Hepatocyte (in vitro differentiated cells): ENCODE data around the gene FBXO48. TPM values are rescaled to one million over a fixed set of nuclear protein-coding genes. Genes with fewer than 3 reads are reported as not detected.
"Not testable (repeated sequence)": the region's sequence is repeated elsewhere in the genome, so short reads cannot be mapped to it uniquely, and the experiment has no call there.

Source experiments
- DNase-seq: peaks from one replicate; pipeline ENCODE4 v3.0.0-alpha.2; 2016; ENCODE audit warnings: low spot score
- H2AFZ ChIP-seq: fragments of 200-600 bp; sonication (generic); 2 replicates; pipeline ENCODE4 v1.6.0; 2016; ENCODE audit warnings: antibody characterized with exemption, mild to moderate bottlenecking
- H3K27ac ChIP-seq: fragments of 200-600 bp; sonication (generic); 2 replicates; pipeline ENCODE4 v1.5.1; 2016; ENCODE audit warnings: mild to moderate bottlenecking
- H3K27me3 ChIP-seq: fragments of 200-600 bp; sonication (generic); 2 replicates; pipeline ENCODE4 v1.6.1; 2016
- H3K36me3 ChIP-seq: fragments of 200-600 bp; sonication (generic); replicated peaks from 2 replicates; pipeline ENCODE4 v1.5.1; 2016; ENCODE audit warnings: low read depth; ENCODE audit not compliant: insufficient read depth
- H3K4me1 ChIP-seq: fragments of 200-600 bp; sonication (generic); 2 replicates; pipeline ENCODE4 v1.5.1; 2016; ENCODE audit warnings: mild to moderate bottlenecking, moderate library complexity; ENCODE audit not compliant: insufficient read depth
- H3K4me2 ChIP-seq: fragments of 200-600 bp; sonication (generic); 2 replicates; pipeline ENCODE4 v1.6.0; 2016
- H3K4me3 ChIP-seq: fragments of 200-600 bp; sonication (generic); 2 replicates; pipeline ENCODE4 v1.5.1; 2016; ENCODE audit warnings: mild to moderate bottlenecking
- H3K79me2 ChIP-seq: fragments of 200-600 bp; sonication (generic); 2 replicates; pipeline ENCODE4 v1.6.0; 2017; ENCODE audit warnings: mild to moderate bottlenecking
- H3K9me2 ChIP-seq: fragments of 200-600 bp; sonication (generic); replicated peaks from 2 replicates; pipeline ENCODE4 v1.6.0; 2017; ENCODE audit warnings: mild to moderate bottlenecking; ENCODE audit not compliant: insufficient read depth
- H3K9me3 ChIP-seq: fragments of 200-600 bp; sonication (generic); 2 replicates; pipeline ENCODE4 v1.5.1; 2016; ENCODE audit warnings: low read depth, mild to moderate bottlenecking
- H4K20me1 ChIP-seq: fragments of 200-600 bp; sonication (generic); 2 replicates; pipeline ENCODE4 v1.6.0; 2016; ENCODE audit warnings: mild to moderate bottlenecking; ENCODE audit not compliant: insufficient read depth, poor library complexity, severe bottlenecking
- EZH2 ChIP-seq: fragments of 200-600 bp; sonication (generic); IDR thresholded peaks from 2 replicates; pipeline ENCODE4 v1.6.1; 2016; ENCODE audit warnings: antibody characterized with exemption, mild to moderate bottlenecking, borderline replicate concordance
- EZH2phosphoT487 ChIP-seq: fragments of 200-600 bp; sonication (generic); IDR thresholded peaks from one replicate; pipeline ENCODE4 v1.6.1; 2018; ENCODE audit warnings: antibody characterized with exemption, mild to moderate bottlenecking, low read depth, moderate library complexity; ENCODE audit not compliant: unreplicated experiment, severe bottlenecking
- WGBS: methylation state at CpG from one replicate; pipeline ENCODE4 v1.1.6; 2016; ENCODE audit warnings: low lambda C conversion rate; ENCODE audit errors: missing lambda C conversion rate; 5-methylcytosine and 5-hydroxymethylcytosine counted together
- polyA plus RNA-seq: library from polyadenylated mRNA; unstranded; fragments of >200 nt; fragmentation: Nextera tagmentation; extraction: Ambion mirVana; gene quantifications from 2 replicates; pipeline ENCODE4 v1.2.1, GENCODE V29; 2016
- total RNA-seq: library from RNA; depleted of rRNA; stranded (reverse); fragments of >200 nt; gene quantifications from 2 replicates; pipeline ENCODE4 v1.2.3, GENCODE V29; 2014
- TF ChIP-seq, protein P1 (sequence below): fragments of 200-600 bp; sonication (generic); IDR thresholded peaks from 2 replicates; pipeline ENCODE4 v1.5.1; 2016; ENCODE audit warnings: antibody characterized with exemption, mild to moderate bottlenecking; ENCODE audit not compliant: poor library complexity

Gene FBXO48
- total and polyA plus RNA-seq, 2 experiments from 2014 or later: 0.36 to 0.83 TPM

DNA sequence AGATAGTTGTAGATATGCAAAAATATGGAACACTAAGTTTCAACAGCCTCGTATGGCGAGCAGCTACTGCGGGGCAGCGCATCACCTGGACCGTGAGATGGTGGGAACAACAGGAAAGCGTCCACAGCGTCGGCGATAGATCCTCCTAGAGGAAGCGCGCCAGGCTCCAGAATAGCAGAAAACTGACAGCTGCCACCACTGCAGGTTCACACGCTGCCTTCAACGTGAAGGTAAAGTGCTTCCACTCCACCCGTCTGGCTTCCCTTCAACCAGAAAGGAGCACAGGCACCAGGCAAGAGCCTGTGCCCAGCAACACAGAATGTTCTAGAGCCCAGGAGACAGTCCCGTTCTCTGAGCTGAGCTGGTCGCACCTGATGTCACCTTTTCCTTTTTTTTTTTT, 20.0 kb downstream of the FBXO48 start:
- Histone ChIP-seq H3K4me1 (no peaks in the 10 kb centered on the region), H3K9me2 (no peaks in the 10 kb centered on the region), H3K9me3 (no peaks in the 10 kb centered on the region), H2AFZ (no peak overlapping the region), H3K36me3 (no peaks in the 10 kb centered on the region), H3K4me3 (no peak overlapping the region), H3K27me3 (no peaks in the 10 kb centered on the region), H3K27ac (no peak overlapping the region), H3K4me2 (no peak overlapping the region), H4K20me1 (no peaks in the 10 kb centered on the region), H3K79me2 (no peaks in the 10 kb centered on the region)
- TF ChIP-seq, protein P1, sequence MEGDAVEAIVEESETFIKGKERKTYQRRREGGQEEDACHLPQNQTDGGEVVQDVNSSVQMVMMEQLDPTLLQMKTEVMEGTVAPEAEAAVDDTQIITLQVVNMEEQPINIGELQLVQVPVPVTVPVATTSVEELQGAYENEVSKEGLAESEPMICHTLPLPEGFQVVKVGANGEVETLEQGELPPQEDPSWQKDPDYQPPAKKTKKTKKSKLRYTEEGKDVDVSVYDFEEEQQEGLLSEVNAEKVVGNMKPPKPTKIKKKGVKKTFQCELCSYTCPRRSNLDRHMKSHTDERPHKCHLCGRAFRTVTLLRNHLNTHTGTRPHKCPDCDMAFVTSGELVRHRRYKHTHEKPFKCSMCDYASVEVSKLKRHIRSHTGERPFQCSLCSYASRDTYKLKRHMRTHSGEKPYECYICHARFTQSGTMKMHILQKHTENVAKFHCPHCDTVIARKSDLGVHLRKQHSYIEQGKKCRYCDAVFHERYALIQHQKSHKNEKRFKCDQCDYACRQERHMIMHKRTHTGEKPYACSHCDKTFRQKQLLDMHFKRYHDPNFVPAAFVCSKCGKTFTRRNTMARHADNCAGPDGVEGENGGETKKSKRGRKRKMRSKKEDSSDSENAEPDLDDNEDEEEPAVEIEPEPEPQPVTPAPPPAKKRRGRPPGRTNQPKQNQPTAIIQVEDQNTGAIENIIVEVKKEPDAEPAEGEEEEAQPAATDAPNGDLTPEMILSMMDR: no peak
- no peak for TF ChIP-seq EZH2
- no peak for TF ChIP-seq EZH2phosphoT487
- no peak for DNase-seq
- WGBS: 87% methylated on average over 16 of the region's 16 CpGs

DNA sequence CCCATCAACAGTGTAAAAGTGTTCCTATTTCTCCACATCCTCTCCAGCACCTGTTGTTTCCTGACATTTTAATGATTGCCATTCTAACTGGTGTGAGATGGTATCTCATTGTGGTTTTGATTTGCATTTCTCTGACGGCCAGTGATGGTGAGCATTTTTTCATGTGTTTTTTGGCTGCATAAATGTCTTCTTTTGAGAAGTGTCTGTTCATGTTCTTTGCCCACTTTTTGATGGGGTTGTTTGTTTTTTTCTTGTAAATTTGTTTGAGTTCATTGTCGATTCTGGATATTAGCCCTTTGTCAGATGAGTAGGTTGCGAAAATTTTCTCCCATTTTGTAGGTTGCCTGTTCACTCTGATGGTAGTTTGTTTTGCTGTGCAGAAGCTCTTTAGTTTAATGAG, 20.7 kb downstream of the FBXO48 start:
- H3K9me3 ChIP-seq, H4K20me1 ChIP-seq, H3K9me2 ChIP-seq, H3K4me1 ChIP-seq, H3K4me2 ChIP-seq, H2AFZ ChIP-seq, H3K27ac ChIP-seq, H3K36me3 ChIP-seq, H3K79me2 ChIP-seq, H3K27me3 ChIP-seq, DNase-seq, H3K4me3 ChIP-seq: not testable (repeated sequence)
- 86% methylated on average over 2 of the region's 3 CpGs for WGBS

DNA sequence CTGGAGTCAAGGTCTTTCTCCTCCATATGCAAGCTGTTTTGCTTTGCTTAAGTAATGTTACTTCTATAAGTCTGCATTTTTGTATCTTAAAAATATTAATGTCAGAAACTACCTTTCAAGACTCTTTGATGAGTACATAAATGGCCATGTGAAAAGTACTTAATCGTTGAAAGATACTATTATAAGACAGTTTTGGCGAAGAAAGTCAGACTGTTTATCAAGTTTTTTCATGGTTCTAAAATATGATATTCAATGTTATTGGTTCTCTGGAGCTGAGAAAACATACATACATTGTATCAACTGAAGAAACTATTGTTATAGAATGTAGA, 25.1 kb downstream of the FBXO48 start:
- Histone ChIP-seq H3K36me3 (no peaks in the 10 kb centered on the region), H3K9me2 (no peaks in the 10 kb centered on the region), H3K27ac (no peak overlapping the region), H3K4me2 (no peak overlapping the region), H3K79me2 (no peaks in the 10 kb centered on the region), H3K9me3 (no peaks in the 10 kb centered on the region), H4K20me1 (no peaks in the 10 kb centered on the region), H3K27me3 (no peaks in the 10 kb centered on the region), H3K4me3 (no peak overlapping the region), H3K4me1 (no peaks in the 10 kb centered on the region), H2AFZ (no peak overlapping the region)
- DNase-seq: no peak
- TF ChIP-seq EZH2phosphoT487 (no peak), EZH2 (no peak)
- TF ChIP-seq, protein P1: no peak
- 95% methylated on average over 2 of the region's 2 CpGs for WGBS

DNA sequence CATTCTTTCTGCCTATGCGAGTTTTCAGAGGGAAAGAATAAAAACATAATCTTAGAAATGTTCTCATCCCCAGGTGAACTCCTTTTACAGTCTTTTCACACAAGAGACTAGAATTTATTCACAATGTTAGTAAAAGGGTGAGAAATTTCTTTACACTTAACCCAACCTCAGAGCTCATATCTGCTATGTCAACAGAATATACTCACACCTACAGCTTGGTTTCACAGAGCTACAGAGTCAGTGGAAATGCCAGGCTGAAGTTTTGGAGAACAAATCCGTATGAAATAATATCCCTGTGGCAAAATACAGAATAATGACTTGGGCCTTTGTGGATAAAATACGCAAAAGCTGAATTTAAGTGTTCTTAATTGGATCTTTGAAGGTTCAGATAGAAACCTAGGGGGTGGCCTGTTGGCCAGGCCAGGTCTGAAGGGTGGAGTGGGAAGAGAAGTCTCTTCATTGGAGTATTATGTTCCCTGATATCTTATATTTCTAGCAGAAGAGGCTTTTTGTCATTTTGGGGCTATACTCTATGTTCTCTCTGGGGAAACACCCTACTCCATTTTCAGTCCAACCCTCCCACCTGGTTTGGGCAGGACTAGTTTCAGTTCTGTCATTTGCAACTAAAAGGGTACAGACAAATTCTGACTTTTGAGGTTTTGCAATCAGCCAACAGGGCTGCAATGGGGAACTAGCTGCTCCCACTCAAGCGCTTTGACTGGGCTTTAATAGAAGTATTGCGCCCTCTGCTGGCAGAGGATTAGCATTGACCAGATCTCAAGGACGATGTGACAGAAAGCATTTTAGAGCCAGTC, 25.7 kb downstream of the FBXO48 start:
- no peak overlapping the region for H3K4me2 ChIP-seq
- TF ChIP-seq EZH2phosphoT487: no peak
- TF ChIP-seq, protein P1: peak; percentile 92
- H3K36me3 ChIP-seq: no peaks in the 10 kb centered on the region
- no peak overlapping the region for H3K27ac ChIP-seq
- 47% methylated on average over 6 of the region's 6 CpGs for WGBS
- H3K27me3 ChIP-seq: no peaks in the 10 kb centered on the region
- no peak overlapping the region for H2AFZ ChIP-seq
- H3K9me2 ChIP-seq: no peaks in the 10 kb centered on the region
- H3K4me3 ChIP-seq: no peak overlapping the region
- H4K20me1 ChIP-seq: no peaks in the 10 kb centered on the region
- no peaks in the 10 kb centered on the region for H3K79me2 ChIP-seq
- DNase-seq: peak; percentile 92
- H3K4me1 ChIP-seq: no peaks in the 10 kb centered on the region
- H3K9me3 ChIP-seq: no peaks in the 10 kb centered on the region
